Renal pelvis (tissue), 4 donors: Measurements from ENCODE around the gene STEAP4. TPM values are rescaled to one million over a fixed set of nuclear protein-coding genes. Genes with fewer than 3 reads are reported as not detected.
"Not testable (repeated sequence)": the region's sequence is repeated elsewhere in the genome, so short reads cannot be mapped to it uniquely, and the experiment has no call there.

Experiments used
- DNase-seq: peaks from one replicate; pipeline ENCODE4 v3.0.0-alpha.2; 2013
- polyA plus RNA-seq, 3 donors: library from polyadenylated mRNA; unstranded; fragments of 120-200 nt; gene quantifications; one replicate each; pipeline ENCODE4 v1.2.1, GENCODE V29; 2013; ENCODE audit not compliant: insufficient read length in 3 of 3

Gene STEAP4
- polyA plus RNA-seq, 3 donors: 0.14 to 0.19 (median 0.14) TPM

DNA sequence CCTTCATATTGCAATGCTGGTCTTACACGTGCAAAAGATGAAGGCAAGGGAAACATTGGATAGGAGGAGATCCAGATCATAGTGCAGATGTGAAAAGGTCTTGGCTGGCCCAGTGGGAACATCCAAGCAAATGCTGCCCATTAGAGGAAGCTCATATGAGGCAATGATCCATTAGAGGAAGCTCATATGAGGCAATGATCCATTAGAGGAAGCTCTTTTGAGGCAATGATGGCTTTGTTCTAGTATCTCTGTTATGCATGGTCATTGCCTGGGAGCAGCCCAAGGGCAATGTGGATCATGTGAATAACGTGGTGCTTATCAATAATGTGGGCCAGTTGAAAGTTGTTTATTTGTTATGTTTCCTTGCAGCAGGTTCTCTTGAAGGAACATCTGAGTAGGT lies 37.8 kb downstream of the STEAP4 start:
- no peak for DNase-seq

DNA sequence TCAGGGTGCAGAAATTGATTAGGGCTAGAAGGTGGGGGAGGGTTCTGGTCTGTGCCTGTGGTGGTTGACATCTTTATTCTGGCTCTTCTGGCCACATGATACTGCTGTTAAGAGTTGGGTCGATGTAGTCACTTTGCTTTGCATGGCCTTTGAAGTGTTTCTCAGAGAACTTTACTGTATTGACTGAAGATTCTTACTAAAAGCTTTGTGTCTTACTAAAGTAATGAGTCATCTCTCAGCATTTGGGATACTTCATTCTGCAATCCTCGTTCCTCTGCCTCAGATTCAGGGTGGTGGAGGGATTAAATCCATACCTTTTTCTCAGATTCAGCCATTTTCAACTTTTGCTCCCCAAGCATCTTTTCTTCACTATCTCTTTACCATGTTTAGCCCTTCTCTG lies 38.6 kb downstream of the STEAP4 start:
- DNase-seq: no peak

DNA sequence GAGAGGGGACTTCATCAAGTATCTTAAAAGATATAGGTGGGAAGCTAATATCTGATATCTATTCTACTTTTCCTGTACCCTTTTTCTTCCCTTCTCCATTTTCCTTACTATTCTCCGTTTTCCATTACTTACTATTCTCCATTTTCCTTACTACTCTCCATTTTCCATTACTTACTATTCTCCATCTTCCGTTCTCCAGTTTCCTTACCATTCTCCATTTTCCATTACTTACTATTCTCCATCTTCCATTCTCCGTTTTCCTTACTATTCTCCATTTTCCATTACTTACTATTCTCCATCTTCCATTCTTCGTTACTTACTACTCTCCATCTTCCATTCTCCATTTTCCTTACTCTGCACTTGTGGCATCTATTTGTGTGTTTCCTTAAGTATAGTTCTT lies 39.3 kb downstream of the STEAP4 start:
- no peak for DNase-seq

DNA sequence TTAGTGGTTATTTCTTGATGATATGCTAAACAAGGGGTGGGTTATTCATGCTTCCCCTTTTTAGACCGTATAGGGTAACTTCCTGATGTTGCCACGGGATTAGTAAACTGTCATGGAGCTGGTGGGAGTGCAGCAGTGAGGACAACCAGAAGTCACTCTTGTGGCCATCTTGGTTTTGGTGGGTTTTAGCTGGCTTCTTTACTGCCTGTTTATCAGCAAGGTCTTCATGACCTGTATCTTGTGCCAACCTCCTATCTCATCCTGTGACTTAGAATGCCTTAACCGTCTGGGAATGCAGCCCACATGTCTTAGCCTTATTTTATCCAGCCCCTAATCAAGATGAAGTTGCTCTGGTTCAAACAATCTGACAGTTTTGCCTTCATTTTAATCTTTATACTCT lies 41.7 kb downstream of the STEAP4 start:
- DNase-seq: not testable (repeated sequence)

DNA sequence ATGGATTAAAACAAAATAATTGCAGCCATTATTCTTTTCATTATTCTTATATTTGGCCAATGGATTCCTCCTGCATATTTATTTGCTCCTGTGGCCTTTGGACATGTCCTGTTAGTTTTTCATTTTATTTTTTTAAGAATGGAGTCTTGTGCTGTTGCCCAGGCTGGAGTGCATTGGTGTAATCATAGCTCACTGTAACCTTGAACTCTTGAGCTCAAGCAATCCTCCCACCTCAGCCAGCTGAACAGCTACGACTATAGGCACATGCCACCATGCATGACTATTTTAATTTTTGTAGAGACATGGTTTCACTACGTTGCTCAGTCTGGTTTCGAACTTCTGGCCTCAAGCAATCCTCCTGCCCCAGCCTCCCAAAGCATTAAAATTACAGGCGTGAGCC lies 44.1 kb downstream of the STEAP4 start:
- no peak for DNase-seq

DNA sequence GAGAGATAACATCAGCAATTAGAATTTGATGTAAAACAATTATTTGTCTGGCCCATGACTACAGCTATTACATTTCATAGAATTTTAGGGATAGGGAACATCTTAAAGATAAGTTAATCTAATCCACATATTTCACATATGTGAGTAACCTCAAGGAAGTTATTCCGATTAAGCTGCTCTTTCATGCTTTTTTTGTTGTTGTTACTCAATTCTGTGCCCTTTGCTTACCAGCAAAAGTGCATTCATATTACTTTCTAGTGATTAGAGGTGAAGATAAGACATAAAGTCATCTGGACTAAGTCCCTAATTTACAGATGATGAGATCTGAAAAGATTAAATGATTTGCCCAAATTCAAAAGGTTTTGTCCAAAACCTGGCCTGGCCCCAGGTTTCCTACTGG lies 46.0 kb downstream of the STEAP4 start:
- no peak for DNase-seq

DNA sequence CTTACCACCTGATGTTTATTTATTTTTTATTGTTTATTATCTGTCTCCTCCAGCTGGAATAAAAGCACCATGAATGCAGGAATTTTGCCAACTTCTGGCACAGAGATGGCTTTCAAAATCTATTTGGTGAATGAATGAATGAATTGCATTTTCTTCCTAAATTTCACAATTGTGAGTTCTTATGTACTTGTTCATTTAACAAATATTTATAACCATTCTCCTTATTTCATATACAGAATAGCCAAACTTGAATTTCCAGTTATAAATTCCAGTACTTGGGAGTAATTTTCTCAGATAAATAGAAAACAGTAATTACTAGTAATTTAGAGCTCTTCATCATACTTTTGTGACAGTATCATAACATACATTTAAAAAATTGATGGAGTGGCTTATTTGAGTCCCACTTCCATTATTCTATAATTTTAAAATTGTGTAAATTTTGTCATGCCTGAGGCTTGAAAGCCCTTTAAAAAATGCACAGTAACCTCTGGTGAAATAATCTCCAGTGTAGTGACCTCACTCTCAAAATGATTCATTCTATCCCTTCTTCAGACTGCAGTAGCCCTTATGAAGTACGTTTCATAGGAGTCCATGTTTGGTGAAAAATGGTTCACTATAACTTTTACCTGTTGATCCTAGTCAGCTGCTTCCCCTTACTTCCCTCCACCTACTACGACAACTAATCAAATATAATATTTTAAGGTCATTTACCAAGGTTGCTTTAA lies 46.9 kb downstream of the STEAP4 start:
- no peak for DNase-seq

DNA sequence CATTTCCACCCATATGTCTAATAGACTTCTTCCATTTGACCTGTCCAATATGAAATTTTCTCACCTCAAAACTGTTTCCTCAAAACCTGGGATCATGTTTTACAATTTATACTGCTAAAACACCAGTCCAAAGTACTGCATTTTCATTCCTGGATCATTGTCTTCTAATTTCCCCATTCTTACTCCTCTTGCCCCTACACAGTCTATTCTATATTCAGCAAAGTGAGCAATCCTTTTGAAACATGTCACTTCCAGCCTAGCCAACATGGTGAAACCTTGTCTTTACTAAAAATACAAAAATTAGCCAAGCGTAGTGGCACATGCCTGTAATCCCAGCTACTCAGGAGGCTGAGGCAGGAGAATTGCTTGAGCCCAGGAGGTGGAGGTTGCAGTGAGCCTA lies 48.4 kb downstream of the STEAP4 start:
- DNase-seq: not testable (repeated sequence)

DNA sequence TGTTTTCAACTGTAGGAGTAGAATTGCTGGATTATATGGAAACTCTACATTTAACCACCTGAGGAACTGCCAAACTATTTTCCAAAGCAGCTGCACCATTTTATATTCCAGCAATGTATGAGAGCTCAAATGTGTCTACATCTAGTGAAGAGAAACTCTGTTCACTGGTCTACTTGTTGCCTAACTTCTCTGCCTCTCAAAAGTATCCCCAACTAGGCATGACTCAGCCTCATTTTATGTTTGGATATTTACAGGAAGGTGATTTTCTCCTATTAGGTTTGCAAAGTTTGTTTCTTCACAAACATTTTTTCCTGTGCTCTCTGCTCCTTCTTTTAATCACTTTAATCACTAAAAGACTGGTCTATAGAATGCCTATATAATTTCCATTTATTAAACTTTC lies 49.8 kb downstream of the STEAP4 start:
- DNase-seq: no peak

DNA sequence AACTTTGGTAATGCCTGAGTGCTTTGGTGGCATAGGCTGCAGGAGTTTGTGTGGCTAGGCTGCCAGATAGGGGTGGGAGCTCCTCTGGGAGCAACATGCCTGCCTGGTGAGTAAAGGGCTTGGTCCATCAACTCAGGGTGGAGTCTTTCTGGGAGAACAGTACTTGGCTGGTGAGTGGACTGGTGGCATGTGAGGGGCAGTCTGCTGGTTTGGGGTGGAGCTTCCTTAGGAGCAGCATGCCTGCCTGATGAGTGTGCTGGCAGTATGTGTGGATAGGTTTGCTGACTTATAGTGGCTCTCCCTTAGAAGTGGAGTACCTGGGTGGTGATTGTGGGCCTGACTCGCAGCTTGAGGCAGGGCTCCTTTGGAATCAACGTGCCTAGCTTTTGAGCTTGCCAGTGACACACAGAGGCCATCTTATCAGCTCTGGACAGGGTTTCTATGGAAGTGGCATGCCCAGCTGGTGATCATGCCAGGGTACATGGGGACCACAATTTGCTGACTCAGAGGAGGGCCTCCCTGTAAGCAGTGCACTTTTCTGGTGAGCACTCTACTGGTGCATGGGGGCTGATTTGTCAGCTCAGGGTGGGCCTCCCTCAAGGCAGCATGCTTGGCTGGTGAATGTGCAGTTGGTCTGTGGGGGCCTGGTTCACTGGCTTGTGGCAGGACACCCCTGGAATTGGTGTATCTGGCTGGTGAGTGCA lies 51.8 kb downstream of the STEAP4 start:
- DNase-seq: no peak

DNA sequence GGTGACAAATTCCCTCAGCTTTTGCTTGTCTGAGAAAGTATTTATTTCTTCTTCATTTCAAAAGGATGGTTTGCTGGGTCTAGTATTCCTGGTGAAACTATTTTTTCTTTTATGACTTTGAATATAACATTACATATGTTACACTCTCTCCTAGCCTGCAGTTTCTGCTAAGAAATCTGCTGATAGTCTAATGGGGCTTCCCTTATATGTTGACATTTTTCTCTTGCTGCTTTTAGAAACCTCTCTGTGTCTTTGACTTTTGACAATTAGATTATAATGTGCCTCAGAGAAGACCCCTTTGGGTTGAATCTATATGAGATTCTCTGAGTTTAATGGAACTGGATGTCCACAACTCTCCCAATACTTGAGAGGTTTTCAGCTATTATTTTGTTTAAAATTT lies 53.1 kb downstream of the STEAP4 start:
- DNase-seq: no peak

DNA sequence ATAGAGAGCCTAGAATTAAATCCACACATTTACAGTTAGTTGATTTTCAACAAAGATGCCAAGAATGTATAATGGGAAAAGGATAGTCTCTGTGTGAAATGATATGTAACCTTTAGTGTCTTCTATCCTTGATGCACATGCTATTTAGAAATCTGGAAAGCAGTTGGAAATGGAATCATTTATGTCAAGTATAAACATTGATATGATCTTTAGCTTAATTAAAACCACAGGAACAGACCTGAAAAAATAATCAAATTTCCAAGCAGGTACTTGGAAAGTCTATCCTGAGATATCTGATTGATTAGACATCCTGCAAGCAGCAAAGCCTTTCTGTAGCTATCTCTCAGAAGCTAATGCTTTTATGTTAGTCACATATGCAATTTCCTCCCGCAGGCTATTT lies 62.4 kb downstream of the STEAP4 start:
- no peak for DNase-seq

DNA sequence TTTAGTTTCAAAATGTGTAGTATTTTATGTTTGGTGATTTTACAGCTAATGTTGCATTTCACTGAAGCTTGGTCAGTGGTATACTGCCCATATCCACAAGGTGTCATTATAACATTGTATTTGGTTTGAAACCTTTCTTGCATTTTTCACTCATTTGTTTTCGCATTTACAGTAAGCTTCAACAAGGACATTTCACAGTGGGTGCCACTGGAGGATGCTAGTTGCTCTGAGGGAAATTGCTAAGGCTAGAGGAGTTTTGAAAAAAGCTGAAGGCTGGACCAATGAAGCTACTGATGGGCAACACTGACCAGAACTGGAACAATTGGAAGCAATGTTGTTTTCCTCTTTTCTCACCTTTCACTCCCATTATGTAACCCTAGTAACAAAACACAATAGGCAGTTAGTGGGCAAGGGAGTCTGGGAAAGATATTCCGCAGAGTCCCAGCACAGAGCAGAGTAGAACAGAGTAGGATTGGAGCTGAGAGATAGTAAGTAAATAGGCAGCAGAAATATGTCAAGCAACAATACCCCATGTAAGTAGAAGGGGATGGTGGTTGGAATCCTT lies 63.3 kb downstream of the STEAP4 start:
- DNase-seq: peak; percentile 56

DNA sequence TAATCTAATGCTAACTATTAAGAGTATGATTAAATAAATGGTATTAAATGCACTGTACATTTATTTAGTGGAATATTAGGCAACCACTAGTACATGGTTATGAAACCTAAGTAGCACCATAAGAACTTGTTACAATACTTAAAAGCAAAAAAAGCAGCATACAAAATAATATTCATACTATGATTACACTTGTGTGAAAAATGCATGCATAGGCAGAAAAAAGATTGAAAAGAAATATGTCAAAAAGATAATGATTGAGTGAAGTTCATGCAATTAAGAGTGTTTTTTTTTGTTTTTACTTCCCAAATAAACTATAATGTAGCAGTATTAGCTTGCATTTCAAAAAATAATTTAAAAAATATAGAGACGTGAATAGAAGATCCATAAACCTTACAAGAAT lies 66.8 kb downstream of the STEAP4 start:
- DNase-seq: no peak

DNA sequence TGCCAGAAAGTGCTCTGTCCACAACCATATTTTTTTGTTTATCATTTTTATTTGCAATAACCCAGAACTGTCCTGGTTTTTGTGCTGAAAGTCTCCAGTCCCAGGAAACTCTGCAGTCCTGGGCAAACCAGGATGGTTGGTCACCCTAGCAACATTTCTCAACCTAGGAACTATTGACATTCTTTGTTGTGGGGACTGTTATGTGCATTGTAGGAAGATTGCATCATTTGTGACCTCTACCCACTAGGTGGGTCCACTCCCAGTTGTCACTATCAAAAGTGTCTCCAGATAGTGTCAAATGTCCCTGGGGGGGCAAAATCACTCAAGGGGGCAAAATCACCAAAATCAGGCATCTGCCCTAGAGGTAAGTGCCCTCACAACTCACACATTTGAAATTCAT lies 72.9 kb downstream of the STEAP4 start:
- no peak for DNase-seq

DNA sequence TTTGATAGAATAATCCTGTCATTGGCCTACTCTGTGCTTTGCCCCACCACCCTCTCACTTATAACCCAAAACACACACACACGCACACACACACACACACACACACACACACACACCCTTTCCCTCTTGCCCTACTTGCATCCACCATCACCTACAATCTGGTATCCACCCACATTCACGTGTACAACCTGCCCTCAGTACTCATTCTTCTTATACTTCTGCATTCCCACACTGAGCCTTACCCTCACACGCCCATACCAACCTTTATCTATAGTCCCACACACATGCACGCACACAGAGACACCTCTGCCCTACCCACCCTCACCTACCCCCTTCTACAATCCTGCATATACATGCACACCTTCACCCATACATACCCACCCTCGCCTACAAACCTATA lies 76.0 kb downstream of the STEAP4 start:
- no peak for DNase-seq

DNA sequence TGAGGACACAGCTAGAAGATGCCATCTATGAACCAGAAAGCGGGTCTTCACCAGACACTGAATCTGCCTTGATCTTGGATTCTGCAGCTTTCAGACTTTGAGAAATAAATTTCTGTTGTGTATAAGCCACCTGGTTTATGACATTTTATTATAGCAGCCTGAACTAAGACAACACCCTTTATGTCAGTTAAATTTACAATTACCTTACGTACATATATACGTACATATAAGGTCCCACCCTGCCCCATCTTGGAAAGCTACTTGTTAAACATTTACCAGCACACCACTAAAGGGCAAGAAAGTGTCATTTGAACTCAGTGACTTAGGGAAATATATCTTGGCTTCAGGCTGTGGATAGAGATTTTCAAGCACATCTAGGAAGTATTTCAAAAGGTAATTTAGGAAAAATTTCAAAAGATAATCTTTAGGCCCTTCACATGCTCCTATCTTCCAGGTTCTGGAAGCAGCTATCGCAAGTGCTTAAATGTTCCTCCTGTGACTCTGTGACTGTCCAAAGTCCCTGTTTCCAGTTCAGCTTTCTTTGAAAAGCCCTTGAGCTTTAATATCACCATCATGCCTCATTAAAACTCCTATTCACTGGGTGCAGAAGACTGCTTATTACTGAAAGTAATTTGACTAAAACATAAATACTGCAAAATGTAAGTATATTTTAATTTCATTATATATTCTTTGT lies 77.2 kb downstream of the STEAP4 start:
- DNase-seq: no peak

DNA sequence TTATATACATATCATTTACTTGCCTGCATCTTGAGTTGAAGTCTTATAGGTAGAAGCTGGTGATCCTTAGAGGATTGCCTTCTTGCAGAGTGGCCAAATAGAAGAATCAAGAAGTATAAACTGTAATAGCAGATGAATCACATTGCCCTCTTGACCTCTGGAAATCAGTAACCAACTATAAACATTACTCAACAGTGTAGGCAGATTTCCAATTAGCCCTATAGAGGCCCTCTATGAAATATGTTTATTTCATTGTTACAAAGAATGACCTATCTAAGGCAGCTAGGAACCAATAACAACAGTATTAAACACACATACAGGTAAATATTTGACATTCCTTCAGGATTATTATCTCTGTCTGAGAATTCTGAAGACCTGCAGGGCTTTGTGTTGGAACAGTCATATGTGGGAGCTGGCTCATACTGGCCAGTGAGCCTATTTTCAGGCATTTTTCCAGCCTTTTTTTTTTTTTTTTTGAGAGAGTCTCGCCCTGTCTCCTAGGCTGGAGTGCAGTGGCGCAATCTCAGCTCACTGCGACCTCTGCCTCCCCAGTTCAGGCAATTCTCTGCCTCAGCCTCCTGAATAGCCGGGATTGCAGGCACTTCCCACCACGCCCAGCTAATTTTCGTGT lies 79.7 kb downstream of the STEAP4 start:
- DNase-seq: peak; percentile 16

DNA sequence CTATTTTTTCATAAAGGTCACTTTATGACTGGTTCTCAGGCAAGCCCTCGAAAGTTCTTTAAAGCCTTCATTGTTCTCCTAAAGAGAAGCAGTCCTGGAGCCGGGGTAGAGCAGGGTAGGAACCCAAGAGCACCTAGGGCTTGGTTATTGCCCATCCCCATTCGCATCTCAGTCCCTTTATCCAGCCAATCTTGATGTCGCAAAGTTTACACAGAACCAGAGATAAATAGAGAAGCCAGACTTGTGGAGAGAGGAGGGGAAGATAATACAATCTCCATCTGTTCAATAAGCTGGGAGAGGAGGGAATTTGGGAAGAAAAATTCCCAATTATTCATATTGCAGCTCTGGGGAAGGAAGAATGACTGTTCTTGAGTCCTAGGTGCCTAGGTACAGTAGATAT lies 80.5 kb downstream of the STEAP4 start:
- DNase-seq: no peak

DNA sequence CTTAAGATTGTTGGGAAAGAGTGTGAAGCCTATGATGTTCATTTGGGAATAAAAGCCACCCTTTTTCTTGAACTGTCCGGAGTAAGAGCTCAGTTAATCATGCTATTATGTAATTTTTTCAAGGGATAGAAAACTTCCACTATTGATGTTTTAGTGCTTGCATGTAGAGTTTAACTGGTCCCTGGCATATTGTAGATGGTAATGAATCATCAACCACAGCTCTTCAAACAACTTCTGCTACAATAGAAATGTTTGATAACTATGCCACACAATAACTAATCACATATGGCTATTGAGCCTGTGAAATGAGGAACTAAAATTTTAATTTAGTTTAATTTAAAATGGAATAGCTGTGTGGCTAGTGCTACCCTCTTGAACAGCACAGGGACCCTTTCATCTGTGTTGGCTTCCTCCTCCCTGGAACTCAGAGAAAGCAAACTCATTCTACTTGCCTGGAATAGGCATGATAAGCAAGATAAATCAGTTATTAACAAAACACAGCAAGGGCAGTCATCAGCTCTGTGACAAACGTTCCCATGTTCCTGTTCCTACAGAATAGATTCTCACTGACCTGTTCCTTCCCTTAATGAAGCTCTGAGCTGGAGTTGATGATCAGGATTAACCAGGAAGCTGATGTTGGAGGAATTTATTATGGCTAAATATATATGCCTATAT lies 82.0 kb downstream of the STEAP4 start:
- DNase-seq: no peak

DNA sequence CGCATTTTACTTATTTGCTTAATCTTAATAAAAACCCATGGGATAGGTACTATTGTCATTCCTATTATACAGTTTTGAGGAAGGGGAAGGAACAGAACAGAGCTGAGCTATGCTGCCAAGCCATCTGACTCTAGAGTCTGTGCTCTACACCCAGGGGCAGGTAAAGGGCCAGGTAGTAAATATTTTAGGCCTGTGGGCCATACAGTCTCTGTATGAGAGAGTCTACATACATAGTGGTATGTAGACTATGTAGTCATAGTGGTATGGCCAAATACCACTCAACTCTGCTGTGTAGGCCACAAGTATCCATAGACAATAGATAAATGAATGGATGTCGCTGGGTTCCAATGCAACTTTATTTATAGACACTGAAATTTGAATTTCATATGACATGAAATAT lies 83.4 kb downstream of the STEAP4 start:
- no peak for DNase-seq
